ENCODE measurements around the gene SNX24.

DNA sequence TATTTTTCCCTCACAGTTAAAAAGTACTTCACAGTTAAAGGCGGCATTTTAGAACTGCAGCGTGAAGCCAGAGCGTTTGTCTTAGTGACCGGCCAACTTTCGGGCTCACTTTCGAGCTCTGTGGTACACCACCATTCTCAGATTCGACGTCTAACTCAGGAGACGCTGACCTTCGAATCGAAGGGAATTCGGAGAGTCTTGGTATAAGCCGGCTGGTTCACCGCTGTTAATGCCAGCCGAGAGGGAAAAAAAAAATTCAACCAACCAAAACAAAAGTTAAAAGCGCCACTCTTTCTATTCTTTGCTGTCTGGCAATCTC lies 544 bp upstream of the SNX24 start:
- no peak for TF ChIP-seq EZH2 (IDR thresholded peaks at IDR 0.05; ENCODE audit: low read length, unreplicated experiment)
- TF ChIP-seq, protein P1, sequence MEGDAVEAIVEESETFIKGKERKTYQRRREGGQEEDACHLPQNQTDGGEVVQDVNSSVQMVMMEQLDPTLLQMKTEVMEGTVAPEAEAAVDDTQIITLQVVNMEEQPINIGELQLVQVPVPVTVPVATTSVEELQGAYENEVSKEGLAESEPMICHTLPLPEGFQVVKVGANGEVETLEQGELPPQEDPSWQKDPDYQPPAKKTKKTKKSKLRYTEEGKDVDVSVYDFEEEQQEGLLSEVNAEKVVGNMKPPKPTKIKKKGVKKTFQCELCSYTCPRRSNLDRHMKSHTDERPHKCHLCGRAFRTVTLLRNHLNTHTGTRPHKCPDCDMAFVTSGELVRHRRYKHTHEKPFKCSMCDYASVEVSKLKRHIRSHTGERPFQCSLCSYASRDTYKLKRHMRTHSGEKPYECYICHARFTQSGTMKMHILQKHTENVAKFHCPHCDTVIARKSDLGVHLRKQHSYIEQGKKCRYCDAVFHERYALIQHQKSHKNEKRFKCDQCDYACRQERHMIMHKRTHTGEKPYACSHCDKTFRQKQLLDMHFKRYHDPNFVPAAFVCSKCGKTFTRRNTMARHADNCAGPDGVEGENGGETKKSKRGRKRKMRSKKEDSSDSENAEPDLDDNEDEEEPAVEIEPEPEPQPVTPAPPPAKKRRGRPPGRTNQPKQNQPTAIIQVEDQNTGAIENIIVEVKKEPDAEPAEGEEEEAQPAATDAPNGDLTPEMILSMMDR (conservative IDR thresholded peaks at IDR 0.05; ENCODE audit: low read depth, low read length), result no peak

Measured in PC-3 (cell line).